Measurements from ENCODE around the gene SGSM2. TPM values are rescaled to one million over a fixed set of nuclear protein-coding genes. Genes with fewer than 3 reads are reported as not detected.
A peak's percentile ranks its signal among the peaks of the same experiment; 100 is the strongest.

Gene SGSM2
- total RNA-seq, 1 experiment from 2014 or later = 65.6 TPM

DNA sequence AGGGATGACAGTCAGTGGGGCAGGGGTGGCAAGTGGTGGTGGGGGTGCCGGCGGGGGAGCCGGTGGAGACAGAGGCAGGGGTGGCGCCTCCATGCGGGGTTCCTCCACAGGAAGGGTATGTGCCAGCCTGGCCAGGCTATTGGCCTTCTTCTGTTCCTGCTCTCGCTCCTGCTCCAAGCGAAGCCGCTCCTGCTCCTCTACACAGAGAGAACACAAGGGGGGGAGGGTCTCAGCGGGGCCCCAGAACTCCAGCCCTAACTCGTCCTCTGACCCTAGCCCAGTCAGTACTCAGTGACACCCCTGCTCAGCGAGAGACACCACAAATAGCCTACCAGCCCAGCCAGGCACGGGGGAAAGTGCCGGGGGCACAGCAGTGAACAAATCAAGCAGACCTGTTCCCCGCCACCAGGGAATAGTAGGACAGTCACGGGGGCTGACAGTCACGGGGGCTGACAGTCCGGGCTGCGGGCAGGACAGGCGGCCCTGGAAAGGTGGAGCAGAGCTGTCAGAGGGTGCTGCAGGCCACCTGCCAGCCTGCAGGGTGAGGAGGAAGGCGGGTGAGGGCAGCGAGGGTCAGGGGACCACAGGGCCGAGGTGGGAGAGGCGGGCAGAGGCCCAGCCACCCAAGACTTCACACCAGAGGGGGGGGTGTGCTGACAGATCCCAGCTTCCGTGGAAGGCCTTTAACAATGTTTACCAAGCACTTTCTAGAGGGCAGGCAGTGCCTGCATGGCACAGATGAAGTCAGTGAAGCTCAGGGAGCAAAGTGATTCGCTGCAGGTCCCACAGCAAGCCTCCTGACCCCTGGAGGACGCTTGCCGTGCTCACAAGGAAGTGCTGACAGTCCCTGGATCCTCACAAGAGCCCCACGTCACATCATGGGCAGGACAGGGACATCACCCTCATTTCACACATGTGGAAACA lies 58.2 kb downstream of the SGSM2 start:
- no peaks in the 10 kb centered on the region for H3K27me3 Mint-ChIP-seq (ENCODE audit: insufficient read depth, unreplicated experiment)
- POLR2A ChIA-PET = no interaction called here
- DNase-seq = no peak
- Histone ChIP-seq H3K27me3 (replicated peaks; ENCODE audit: control insufficient read depth, insufficient read depth, low read length) (no peaks in the 10 kb centered on the region), H3K4me1 (peaks cover 41% of the 10 kb centered on the region), H3K9me3 (no peaks in the 10 kb centered on the region), H3K4me3 (ENCODE audit: low read depth, low read length) (no peak overlapping the region), H3K36me3 (ENCODE audit: control insufficient read depth, insufficient read depth, low read length) (no peaks in the 10 kb centered on the region)
- TF ChIP-seq, protein P1, sequence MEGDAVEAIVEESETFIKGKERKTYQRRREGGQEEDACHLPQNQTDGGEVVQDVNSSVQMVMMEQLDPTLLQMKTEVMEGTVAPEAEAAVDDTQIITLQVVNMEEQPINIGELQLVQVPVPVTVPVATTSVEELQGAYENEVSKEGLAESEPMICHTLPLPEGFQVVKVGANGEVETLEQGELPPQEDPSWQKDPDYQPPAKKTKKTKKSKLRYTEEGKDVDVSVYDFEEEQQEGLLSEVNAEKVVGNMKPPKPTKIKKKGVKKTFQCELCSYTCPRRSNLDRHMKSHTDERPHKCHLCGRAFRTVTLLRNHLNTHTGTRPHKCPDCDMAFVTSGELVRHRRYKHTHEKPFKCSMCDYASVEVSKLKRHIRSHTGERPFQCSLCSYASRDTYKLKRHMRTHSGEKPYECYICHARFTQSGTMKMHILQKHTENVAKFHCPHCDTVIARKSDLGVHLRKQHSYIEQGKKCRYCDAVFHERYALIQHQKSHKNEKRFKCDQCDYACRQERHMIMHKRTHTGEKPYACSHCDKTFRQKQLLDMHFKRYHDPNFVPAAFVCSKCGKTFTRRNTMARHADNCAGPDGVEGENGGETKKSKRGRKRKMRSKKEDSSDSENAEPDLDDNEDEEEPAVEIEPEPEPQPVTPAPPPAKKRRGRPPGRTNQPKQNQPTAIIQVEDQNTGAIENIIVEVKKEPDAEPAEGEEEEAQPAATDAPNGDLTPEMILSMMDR (IDR thresholded peaks at IDR 0.05; ENCODE audit: insufficient read depth in 1 of 2, low read depth in 1 of 2, low read length in 1 of 2, severe bottlenecking in 1 of 2, unreplicated experiment in 1 of 2) = peak in 1 of 2 experiments; percentile 4
- intact Hi-C loops (cut with micrococcal nuclease; ENCODE audit: unreplicated experiment) = no loop called here
- no peaks in the 10 kb centered on the region for H3K9me3 Mint-ChIP-seq (ENCODE audit: unreplicated experiment)
- CTCF ChIA-PET = interaction anchor here (1.7 to 4.6 kb wide), 3 partner anchors 13 to 21 kb away, joined by 6 to 53 read pairs (median 12); no protein-coding TSS in a partner anchor
- BruUV-seq (replicated peaks) = no TSS peak
- H3K36me3 Mint-ChIP-seq (ENCODE audit: insufficient read depth, unreplicated experiment) = peaks cover 60% of the 10 kb centered on the region
- peak overlapping the region; percentile 93 for H3K27ac Mint-ChIP-seq (ENCODE audit: unreplicated experiment)
- H3K4me3 Mint-ChIP-seq (ENCODE audit: unreplicated experiment) = peak overlapping the region; percentile 86
- peaks cover 29% of the 10 kb centered on the region for H3K4me1 Mint-ChIP-seq (ENCODE audit: low read depth, unreplicated experiment)

DNA sequence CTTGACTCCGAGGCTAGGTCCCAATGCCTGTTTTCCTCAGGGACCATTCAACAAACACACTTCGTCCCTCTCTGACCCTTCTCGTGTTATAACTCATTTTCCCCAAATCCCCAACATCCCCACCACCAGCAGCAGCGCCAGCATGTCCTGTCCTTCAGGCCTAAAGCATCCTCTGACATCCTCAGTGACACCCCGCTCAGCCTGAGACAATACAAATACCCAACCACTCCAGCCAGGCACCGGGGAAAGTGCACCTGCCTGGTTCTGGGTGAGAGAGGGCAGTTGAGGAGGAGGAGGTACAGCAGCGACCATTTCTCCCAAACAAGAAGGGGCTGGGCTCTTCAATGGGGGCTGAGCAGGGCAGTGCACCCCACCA lies 58.9 kb downstream of the SGSM2 start:
- Histone ChIP-seq H3K4me3 (ENCODE audit: low read depth, low read length) (peak overlapping the region; percentile 31), H3K9me3 (no peaks in the 10 kb centered on the region), H3K4me1 (peaks cover 41% of the 10 kb centered on the region), H3K27me3 (replicated peaks; ENCODE audit: control insufficient read depth, insufficient read depth, low read length) (no peaks in the 10 kb centered on the region), H3K36me3 (ENCODE audit: control insufficient read depth, insufficient read depth, low read length) (no peaks in the 10 kb centered on the region)
- Mint-ChIP-seq H3K4me1 (ENCODE audit: low read depth, unreplicated experiment) (peaks cover 29% of the 10 kb centered on the region), H3K4me3 (ENCODE audit: unreplicated experiment) (peak overlapping the region; percentile 86), H3K27me3 (ENCODE audit: insufficient read depth, unreplicated experiment) (no peaks in the 10 kb centered on the region), H3K9me3 (ENCODE audit: unreplicated experiment) (no peaks in the 10 kb centered on the region), H3K27ac (ENCODE audit: unreplicated experiment) (peak overlapping the region; percentile 93), H3K36me3 (ENCODE audit: insufficient read depth, unreplicated experiment) (peaks cover 67% of the 10 kb centered on the region)
- TF ChIP-seq, protein P1 (IDR thresholded peaks at IDR 0.05; ENCODE audit: insufficient read depth in 1 of 2, low read depth in 1 of 2, low read length in 1 of 2, severe bottlenecking in 1 of 2, unreplicated experiment in 1 of 2) = no peak
- no TSS peak for BruUV-seq (replicated peaks)
- CTCF ChIA-PET = interaction anchor here (1.7 kb wide), 2 partner anchors 13 to 20 kb away, joined by 6 to 12 read pairs; no protein-coding TSS in a partner anchor
- intact Hi-C loops (cut with micrococcal nuclease; ENCODE audit: unreplicated experiment) = no loop called here
- DNase-seq = no peak
- POLR2A ChIA-PET = no interaction called here

DNA sequence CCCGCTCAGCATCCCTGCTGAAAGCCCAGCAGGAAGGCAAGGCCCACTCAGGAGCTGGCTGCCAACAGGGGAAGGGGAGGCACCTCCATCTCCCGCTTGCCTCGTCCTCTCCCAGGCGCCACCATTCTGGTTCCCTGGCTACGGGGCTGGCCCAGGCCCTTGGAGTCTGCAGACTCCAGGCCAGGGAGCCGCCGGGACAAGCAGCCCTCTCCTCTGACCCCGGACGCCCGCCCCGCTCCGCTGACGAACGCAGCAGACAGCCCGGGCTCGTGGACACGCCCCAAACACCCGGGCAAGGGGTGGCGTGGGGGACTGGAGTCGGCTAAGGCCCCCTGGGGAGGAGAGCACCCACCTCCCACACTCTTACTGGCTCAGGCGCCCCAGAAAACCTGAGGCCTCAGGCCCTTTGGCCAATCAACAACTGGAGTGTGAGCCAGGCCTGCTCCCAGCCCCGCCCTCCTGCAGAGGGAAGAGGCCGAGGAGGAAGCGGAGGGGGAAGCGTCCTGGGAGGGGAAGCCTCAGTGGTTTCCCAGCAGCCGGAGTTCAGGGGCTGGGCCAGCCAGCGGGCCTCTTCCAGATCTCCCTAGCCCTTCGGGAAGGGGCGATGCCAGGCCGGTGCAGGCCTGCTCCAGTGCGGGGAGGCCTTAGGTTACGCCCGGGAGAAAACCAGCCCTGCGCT lies 59.4 kb downstream of the SGSM2 start:
- no TSS peak for BruUV-seq (replicated peaks)
- peaks cover 72% of the 10 kb centered on the region for H3K36me3 Mint-ChIP-seq (ENCODE audit: insufficient read depth, unreplicated experiment)

More for the DNA sequence above, 59.4 kb downstream of the SGSM2 start:
- Mint-ChIP-seq H3K27ac (ENCODE audit: unreplicated experiment) (peak overlapping the region; percentile 93), H3K4me1 (ENCODE audit: low read depth, unreplicated experiment) (peaks cover 29% of the 10 kb centered on the region), H3K27me3 (ENCODE audit: insufficient read depth, unreplicated experiment) (no peaks in the 10 kb centered on the region), H3K4me3 (ENCODE audit: unreplicated experiment) (peak overlapping the region; percentile 86), H3K9me3 (ENCODE audit: unreplicated experiment) (no peaks in the 10 kb centered on the region)
- TF ChIP-seq, protein P1 (IDR thresholded peaks at IDR 0.05; ENCODE audit: insufficient read depth in 1 of 2, low read depth in 1 of 2, low read length in 1 of 2, severe bottlenecking in 1 of 2, unreplicated experiment in 1 of 2) = no peak
- Histone ChIP-seq H3K4me3 (ENCODE audit: low read depth, low read length) (peak overlapping the region; percentile 31), H3K9me3 (no peaks in the 10 kb centered on the region), H3K36me3 (ENCODE audit: control insufficient read depth, insufficient read depth, low read length) (no peaks in the 10 kb centered on the region), H3K27me3 (replicated peaks; ENCODE audit: control insufficient read depth, insufficient read depth, low read length) (no peaks in the 10 kb centered on the region), H3K4me1 (peaks cover 41% of the 10 kb centered on the region)
- intact Hi-C loops (cut with micrococcal nuclease; ENCODE audit: unreplicated experiment) = no loop called here
- ChIA-PET POLR2A (no interaction called here), CTCF (interaction anchor here (1.7 kb wide), 2 partner anchors 14 to 20 kb away, joined by 6 to 12 read pairs; no protein-coding TSS in a partner anchor)
- DNase-seq = peak; percentile 92 to 95
